NCI-H526 (cell line): Measurements from ENCODE around the gene PTPRG.

Experiments used
- DNase-seq, 2 experiments: peaks; one replicate each; lab custom pipeline; 2025; lab: John Stamatoyannopoulos, UW

The PTPRG gene

GRCh38 chr3:61562721-61563312 lies 1.4 kb downstream of the PTPRG start:
- peak in 1 of 2 experiments; percentile 50 for DNase-seq

GRCh38 chr3:61563313-61564271 lies 2.2 kb downstream of the PTPRG start:
- DNase-seq = peak in 1 of 2 experiments; percentile 48

DNA sequence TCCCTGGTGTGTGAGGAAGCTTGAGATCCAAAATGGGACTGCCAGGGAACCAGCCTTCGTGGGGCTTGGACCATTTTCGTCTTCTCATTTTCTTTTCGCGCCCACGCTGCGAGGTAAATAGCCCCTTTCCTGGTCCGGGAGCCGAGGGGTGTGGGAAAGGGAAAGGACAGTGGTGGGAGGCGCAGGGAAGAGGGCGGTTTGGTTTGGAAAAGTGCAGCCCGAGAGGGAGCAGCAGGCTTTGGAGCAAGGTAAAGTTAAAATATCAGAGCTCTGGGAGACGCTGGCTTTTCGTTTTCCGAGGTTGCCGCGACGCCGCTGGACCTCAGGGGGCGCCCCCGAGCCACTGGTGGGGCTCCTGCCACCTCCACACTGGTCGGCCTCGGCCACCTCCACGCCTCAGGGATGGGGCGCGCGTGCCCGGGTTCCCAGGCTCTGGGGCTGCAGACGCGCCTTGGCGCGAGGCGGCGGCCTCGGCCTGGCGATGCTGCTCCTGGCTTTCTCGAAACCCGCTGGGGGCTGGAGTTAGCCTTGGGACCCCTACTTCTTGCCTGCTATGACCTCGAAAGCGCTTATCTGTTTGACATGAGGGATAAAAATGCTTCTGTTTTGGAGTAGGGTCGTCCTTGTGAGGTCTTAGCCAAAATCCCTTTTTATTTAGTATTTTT lies 3.2 kb downstream of the PTPRG start:
- DNase-seq = peak; percentile 41 to 80

- DNase-seq = no peak
Measured at GRCh38 chr3:61565569-61565968, 4.2 kb downstream of the PTPRG start.

DNA sequence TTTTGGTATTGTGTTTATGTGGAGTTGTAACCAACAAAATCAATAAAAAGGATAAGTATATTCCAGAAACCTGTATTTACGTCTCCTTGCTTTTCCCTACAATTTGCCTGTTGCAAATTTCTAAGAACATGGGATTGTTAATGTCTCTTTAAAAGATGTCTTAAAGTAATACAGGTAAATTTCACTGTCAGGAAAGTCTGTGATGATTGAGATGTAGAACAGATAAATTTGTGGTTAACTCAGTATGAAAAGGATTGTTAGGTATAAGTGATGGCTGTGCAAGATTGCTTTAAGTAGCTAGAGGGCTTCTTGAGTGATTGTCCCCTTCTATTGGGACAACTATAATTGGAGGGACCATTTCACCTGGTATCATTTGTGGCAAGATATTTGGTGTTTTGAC lies 6.8 kb downstream of the PTPRG start:
- no peak for DNase-seq

- no peak for DNase-seq
Measured at GRCh38 chr3:61569856-61570580, 8.6 kb downstream of the PTPRG start.

DNA sequence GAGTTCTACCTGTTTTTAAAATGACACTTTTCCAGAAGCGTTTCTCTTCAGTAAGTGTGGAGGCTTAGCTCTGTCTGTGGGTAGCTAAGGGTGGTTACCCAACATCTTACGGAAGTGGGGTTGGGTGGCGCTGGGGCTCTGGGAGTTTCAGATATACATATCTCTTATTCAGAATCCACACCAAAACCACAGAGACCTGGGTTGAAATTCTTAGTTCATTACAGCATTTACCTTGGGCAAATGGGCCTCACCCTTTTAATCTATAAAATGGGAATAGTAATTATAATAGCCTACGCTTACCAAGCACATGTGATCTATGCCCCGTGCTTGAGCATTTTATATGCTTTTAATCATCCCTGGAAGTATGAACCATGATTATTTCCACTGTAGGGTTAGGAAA lies 9.4 kb downstream of the PTPRG start:
- DNase-seq = no peak

GRCh38 chr3:61571516-61572336 lies 10.4 kb downstream of the PTPRG start:
- no peak for DNase-seq

- DNase-seq = no peak
Measured at GRCh38 chr3:61572879-61573278, 11.5 kb downstream of the PTPRG start.

- no peak for DNase-seq
Measured at GRCh38 chr3:61573441-61573840, 12.1 kb downstream of the PTPRG start.

GRCh38 chr3:61574854-61575253 lies 13.5 kb downstream of the PTPRG start:
- DNase-seq = no peak

GRCh38 chr3:61575893-61576292 lies 14.5 kb downstream of the PTPRG start:
- DNase-seq = no peak

DNA sequence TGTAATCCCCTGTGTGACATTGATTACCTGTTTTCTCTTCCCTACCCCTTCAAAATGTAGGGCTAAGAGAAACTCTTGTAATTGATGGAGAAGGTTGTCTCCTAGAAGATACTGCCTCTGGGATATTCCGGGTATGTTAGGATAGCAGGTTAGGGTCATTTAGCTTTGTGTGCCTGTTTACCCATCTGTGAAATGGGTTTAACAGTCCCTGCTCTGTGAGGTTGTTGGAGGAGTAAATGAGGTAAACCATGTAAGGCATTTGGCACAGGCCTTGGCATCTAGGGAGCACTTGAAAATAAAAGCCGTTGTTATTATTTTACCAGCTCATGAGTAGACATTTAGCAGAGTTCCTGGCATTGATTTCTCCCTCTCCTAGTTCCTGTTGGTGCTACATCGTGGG lies 16.4 kb downstream of the PTPRG start:
- DNase-seq = no peak

- no peak for DNase-seq
Measured at GRCh38 chr3:61578667-61579367, 17.4 kb downstream of the PTPRG start.

- DNase-seq = no peak
Measured at GRCh38 chr3:61579685-61580084, 18.3 kb downstream of the PTPRG start.

DNA sequence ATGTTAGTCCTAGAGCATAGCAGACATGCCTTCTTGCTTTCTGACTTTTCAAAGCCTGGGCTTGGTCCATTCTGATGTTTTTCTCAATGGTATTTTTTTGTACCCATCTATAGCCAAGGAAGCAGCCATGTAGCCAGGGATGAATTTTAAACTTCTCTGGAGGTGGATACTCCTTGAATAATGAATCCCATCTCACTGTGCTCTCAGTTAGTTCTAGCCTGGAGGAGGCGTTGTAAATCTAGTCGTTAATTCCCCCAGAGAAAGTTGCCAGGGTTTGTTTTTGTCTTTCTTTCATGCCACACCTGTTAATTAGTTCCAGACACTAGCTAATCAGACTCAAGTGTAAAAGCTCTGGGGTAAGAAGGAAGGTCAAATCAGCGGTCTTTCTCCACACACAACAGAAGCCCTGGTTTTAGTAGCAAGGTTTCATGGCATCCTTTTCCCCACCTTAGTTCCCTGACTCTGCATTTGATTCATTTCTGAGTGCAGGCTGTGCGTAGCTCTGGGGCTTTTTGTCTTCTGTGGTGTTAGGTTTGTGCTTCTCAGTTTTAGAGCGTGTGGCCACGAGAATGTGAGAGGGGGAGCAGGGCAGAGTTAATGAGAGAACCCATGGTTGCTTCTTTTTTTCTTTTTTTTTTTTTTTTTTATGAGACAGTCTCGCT lies 19.7 kb downstream of the PTPRG start:
- DNase-seq = no peak

DNA sequence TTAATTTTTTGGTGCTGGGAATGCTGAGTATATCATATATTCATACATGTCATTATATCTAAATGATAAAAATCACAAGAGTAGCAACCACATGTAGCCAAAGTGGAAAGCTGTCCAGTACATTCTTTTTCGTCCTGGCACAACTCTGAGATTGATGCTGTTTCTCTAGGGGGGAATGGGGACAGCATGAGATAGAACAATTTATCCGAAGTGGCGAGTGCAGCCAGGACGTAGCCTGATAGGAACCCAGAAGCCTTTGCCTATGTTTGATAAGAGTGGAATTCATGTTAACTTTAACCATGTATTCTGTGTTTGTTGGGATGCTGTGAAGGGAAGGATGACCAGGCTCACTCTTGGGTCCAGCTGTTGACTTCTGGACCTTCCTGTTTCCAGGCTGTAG lies 20.9 kb downstream of the PTPRG start:
- DNase-seq = no peak

GRCh38 chr3:61582846-61583245 lies 21.5 kb downstream of the PTPRG start:
- no peak for DNase-seq

DNA sequence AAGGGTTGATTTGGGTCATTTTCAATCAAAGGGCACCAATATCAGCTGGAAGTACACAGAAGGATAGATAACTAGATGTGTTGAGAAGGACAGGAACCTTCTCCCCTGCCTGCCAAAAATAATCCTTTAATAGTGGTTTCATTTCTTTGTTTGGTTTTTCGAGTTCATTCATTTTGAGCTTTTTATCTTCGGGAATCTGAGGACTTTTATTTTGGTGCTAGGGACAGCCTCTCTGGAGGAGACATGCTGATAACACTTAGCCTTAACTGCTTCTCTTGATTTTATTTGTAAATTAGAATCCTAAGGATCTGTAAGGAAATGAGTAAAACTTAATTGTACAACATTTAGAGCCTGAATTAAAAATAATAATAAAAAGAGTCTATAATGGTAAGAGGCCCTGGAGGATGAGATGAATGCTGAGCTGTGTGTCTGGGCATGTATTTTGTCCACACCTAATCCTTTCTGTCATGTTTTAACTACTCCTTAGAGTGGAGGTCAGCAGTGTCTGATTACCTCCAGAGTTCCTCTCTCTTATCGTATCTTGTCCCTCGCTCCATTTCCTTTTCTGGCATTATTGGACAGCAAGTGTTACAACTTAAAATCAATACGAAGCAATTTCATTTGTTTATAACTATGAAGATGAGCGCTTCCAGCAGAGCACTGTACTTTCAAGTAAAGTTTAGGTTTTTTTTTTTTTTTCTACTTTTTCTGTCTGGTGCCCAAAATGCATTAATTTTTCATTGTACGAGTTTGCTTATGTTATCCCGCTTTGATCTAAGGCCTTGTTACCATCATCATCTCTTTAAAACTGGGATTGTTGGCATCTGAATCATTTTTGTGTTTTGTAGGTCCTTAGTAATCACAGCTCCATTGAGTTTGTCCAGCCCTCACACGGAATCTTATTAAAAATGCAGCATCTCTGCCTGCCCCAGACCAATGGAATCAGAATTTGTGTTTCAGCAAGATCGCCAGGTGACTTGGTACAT lies 22.8 kb downstream of the PTPRG start:
- DNase-seq = no peak
